Germinal center (tissue), 1 donor: ENCODE results near the gene COL21A1.
"Not testable (repeated sequence)": the region's sequence is repeated elsewhere in the genome, so short reads cannot be mapped to it uniquely, and the experiment has no call there.

Experiments
- DNase-seq: peaks from one replicate; pipeline ENCODE4 v3.0.0; 2012; ENCODE audit warnings: mixed read lengths, low spot score

Gene COL21A1

GRCh38 chr6:56246881-56247653 lies at the start of gene COL21A1:
Gene COL21A1 (minus strand): TSS chr6:56247580. CDS start chr6:56182618, 64,962 bp downstream.
- DNase-seq = no peak

- DNase-seq = no peak
Measured at GRCh38 chr6:56293781-56294180, 46.4 kb upstream of the COL21A1 start.

DNA sequence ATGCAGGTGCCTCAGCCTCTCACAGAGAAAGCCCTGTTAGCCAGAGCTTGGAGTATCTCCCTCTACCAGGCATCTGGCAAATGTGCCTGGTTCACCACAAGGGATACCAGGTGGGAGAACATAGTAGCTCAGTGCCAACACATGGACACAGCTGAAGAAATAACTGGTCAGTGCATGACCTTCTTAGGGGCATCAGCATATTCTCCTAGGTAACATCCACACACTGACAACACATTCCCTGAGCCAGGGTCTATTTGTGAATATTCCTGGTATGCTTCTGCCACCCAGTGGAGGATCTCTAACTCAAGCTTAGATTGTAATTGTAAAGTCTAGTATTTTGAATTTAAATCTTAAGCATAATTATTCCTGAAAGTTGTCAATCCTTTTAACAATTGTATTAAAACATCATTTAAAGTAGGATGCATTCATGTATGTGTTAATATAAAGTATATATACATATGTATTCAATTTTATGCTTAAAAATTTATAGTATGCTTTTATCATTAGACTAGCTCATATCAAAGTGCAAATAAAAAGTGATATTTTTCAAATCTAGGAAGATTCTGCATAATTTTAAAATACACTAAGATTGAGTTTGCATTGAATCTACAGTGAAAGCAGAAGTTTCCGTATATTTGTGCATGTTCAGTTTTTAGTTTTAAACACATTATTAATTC lies 45.3 kb upstream of the COL21A1 start:
- DNase-seq = no peak

- no peak for DNase-seq
Measured at GRCh38 chr6:56291302-56291917, 44.0 kb upstream of the COL21A1 start.

DNA sequence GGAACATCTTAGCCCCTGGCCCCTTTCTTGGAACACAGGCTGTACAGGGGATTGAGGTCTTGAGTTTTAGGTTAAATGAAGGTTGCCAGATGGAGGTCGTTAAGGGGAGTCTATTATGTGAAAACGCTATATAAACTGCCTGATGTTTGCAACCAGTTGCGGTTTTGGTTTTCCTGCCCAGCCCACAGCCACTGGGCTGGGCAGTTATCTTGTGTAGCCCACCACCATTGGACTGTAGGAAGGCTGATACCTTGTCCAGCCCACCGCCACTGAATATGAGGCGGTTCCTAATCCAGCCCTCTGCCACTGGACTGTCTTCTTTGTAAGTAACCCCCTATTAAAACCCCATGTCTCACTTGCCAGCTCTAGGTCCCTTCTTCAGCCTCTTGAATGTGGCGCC lies 42.3 kb upstream of the COL21A1 start:
- DNase-seq = no peak

- no peak for DNase-seq
Measured at GRCh38 chr6:56288347-56288746, 41.0 kb upstream of the COL21A1 start.

GRCh38 chr6:56282391-56282790 lies 35.0 kb upstream of the COL21A1 start:
- no peak for DNase-seq

DNA sequence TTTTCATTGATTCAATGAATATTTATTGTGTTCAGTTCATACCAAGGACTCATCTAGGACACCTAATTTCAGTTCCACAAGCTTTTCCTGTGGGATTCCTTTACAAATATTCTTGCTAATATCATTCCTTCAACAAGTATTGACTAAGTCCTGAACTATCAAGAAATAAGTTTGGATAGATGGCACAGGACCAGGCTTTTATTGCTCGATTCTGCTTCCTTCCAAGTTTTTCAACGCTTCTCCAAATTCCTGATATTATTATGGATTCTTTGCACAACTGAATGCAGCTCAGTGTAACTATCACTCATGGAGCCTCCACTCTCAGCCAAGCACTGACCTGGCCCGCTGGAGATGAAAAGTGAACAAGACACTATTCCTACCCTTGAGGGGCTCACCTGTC lies 32.7 kb upstream of the COL21A1 start:
- no peak for DNase-seq

DNA sequence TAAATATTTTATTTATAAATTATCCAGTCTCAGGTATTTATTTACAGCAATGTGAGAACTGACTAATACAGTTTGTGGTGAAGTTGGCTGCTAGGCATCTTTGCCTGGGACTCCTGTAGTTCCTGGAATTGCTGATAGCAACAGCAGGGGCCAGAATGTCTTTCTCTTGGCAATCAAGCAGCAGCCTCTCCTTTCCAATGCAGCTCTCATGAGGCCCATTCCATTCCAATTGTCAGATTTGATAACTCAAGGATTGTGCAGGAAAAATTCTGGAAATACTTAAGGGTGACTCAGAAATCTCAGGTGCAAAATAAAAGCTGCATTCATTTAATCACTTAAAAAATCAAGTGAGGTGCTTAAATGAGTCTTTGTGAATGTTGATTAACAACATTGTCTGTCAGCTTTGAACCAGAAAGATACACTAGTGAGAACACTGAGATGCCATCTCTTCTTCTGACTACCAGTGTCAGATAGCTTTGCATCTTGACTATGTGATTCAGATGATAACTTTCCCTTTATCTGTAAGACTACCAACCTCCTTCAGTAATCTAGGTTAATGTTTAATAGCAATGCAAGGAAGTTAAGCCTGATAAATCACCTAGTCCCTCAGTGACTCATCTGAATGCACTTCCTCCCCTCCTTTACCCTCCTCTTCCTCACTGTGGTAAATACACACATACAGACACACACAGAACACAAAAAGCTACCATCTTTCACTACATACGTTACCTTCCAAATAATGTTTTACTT lies 32.1 kb upstream of the COL21A1 start:
- DNase-seq = no peak

GRCh38 chr6:56278171-56278591 lies 30.8 kb upstream of the COL21A1 start:
- no peak for DNase-seq

GRCh38 chr6:56270812-56271441 lies 23.5 kb upstream of the COL21A1 start:
- no peak for DNase-seq

- no peak for DNase-seq
Measured at GRCh38 chr6:56268266-56268665, 20.9 kb upstream of the COL21A1 start.

- DNase-seq = no peak
Measured at GRCh38 chr6:56266011-56266410, 18.6 kb upstream of the COL21A1 start.

DNA sequence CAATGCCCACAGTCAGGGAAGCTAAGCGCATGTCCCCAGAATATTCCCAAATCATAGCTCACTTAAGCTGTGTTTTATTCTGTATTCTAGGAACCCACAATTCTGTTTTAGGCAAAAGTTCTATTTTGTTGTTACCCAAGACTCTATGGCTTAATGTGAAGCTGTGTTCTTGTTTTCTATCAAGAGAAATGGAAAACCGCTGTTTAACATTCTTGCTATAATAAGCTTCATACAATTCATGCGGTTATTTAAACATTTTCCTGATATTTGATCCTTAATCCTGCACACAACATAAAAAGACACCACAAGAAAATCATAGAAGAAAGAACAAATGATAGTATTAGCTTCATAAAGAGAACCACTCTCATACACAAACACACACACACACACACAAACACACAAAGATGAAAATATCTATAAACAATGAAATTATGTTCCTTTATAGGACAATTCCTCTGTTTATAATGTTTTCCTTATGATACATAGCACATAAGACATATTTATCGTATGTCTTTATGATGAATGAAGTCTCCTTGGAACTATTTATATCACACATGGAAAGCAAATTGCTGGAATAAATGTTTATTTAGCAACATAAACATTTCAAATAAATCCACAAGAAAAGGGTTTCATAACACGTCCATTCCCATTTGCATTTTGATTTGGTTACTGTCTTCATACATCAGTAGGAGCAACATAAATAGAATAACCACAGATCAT lies 16.4 kb upstream of the COL21A1 start:
- DNase-seq = no peak

DNA sequence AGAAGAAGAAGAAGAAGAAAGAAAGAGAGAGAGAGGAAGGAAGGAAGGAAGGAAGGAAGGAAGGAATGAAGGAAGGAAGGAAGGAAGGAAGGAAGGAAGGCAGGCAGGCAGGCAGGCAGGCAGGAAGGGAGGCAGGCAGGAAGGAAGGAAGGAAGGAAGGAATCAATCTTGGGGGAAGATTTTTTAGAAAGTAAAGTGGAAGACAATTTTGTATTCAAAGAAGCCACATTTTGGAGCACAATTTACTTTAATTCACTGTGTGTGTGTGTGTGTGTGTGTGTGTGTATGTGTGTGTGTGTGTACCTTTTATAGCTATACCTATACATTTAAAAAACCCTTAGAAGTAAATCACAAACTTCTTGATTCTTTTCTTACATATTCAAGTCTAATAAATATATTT lies 13.2 kb upstream of the COL21A1 start:
- DNase-seq = not testable (repeated sequence)

- DNase-seq = no peak
Measured at GRCh38 chr6:56259234-56260077, 12.1 kb upstream of the COL21A1 start.

- DNase-seq = no peak
Measured at GRCh38 chr6:56255349-56255748, 8.0 kb upstream of the COL21A1 start.

DNA sequence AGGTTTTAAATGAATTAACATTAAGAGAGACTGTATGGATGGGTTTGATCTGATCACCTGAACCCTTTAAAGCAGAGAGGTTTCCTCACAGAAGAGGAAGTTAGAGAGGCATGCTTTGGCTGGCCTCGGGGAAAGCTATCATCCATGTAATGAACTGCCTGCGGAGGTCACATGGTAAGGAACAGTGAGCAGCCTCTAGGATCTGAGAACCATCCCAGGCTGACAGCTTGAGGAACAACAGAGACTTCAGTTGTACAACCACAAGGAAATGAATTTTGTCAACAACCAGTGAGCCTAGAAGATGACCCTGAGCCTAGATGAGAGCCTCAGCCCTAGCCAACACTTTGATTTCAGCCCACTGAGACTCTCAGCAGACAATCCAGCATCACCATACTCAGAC lies 2.9 kb upstream of the COL21A1 start:
- no peak for DNase-seq

- DNase-seq = no peak
Measured at GRCh38 chr6:56247654-56248122, 308 bp upstream of the COL21A1 start.

- DNase-seq = no peak
Measured at GRCh38 chr6:56246541-56246880, 869 bp downstream of the COL21A1 start.
